Stimulated activated CD8-positive, alpha-beta memory T cell treated with anti-CD3 and anti-CD28 coated beads, Interleukin-4, amount 100 ng/mL, for 4 hours (primary cell): ENCODE data around the gene PRR5.
A peak's percentile ranks its signal among the peaks of the same experiment; 100 is the strongest.
"Not testable (repeated sequence)": the region's sequence is repeated elsewhere in the genome, so short reads cannot be mapped to it uniquely, and the experiment has no call there.

ENCODE experiments used
- DNase-seq, 2 donors: peaks; one replicate each; pipeline ENCODE4 v3.0.0-alpha.2; 2020; ENCODE audit warnings: low read depth in 2 of 2, low spot score in 1 of 2

PRR5 gene

DNA sequence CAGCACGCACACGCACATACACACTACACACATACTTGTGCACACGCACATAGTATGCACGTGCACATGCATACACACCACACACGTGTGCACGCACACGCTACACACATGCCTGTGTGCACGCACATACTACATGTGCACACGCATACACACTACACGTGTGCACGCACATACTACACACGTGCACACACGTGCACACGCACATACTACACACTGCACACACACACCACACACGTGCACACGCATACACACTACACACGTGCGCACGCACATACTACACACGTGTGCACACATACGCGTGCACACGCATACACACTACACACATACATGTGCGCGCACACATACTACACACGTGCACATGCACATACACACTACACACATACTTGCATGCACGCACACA, 30.7 kb downstream of the PRR5 start:
- DNase-seq, result no peak

DNA sequence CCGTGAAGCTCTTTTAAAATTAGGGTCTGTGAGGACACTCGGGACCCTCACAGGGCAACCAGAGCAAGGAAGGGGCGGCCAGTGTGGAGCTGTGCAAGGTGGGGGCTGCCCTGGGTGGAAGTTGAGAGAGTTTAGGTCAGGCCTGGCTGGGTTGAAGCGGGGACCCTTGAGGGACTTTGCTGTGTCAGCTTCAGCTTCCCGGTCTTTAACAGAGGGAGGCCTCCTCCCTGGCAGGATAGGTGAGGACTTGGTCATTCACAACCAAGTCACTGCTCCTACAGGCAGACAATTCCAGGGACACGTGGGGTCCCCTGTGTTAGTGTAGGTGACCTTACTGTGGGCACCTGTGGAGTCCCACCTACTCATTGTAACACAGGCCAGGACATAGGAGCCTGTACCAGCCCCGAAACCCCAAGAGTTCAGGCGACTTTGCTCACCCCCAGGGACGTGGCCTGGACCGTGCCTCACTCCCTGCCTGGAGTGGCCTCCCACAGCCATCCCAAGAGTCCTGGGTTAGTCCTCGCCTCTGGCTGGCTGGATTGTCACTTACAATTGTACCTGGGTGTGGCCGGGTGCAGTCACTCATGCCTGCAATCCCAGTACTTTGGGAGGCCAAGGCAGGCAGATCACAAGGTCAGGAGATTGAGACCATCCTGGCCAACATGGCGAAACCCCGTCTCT, 31.6 kb downstream of the PRR5 start:
- DNase-seq, result no peak

DNA sequence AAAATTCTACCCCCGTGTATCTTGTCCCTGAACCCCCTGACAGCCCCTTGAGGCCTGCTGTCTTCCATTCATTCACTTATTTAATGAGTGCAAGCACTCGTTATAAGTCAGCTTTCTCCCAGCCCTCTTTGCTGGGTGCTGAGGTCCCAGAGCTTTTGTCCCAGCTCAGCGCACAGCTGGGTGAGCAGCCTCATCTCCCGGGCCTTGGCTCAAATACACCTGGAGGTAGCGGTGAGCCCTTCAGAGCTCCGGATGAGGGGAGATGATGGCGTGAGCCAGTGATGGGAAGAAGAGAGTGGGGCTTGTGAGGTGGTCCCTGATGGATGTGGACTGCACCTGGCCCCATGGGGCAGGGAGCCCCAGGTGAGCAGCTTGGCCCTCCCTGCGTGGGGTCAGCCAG, 32.3 kb downstream of the PRR5 start:
- DNase-seq, result no peak

DNA sequence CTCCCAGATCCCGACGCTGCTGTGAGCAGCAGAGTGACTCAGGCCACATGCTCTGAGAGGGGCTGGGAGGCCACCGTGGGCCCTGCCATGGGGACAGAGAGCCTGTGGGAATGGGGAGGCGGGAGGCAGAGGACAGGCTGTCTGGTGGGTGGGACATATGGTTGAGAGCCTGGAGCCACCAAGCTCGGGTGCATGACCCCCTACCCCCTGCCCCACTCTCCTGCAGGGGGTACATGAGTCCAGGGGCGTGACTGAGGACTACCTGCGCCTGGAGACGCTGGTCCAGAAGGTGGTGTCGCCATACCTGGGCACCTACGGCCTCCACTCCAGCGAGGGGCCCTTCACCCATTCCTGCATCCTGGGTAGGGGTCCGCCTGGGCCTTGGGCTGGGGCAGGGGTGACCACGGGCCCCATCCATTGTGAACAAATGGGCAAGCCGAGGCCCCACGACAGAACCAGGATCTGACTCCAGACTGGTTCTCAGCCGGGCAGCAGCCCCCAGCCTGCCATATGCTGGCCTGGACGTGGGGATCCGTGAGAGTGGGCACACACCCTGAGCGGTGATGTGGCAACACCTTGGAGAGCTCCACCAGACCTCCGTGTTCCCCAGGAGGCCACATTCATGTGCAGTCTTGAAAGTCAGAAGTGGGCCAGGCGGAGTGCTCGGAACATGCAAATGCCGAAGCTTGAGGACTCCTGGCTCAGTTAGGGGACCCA, 33.0 kb downstream of the PRR5 start:
- DNase-seq, result no peak

DNA sequence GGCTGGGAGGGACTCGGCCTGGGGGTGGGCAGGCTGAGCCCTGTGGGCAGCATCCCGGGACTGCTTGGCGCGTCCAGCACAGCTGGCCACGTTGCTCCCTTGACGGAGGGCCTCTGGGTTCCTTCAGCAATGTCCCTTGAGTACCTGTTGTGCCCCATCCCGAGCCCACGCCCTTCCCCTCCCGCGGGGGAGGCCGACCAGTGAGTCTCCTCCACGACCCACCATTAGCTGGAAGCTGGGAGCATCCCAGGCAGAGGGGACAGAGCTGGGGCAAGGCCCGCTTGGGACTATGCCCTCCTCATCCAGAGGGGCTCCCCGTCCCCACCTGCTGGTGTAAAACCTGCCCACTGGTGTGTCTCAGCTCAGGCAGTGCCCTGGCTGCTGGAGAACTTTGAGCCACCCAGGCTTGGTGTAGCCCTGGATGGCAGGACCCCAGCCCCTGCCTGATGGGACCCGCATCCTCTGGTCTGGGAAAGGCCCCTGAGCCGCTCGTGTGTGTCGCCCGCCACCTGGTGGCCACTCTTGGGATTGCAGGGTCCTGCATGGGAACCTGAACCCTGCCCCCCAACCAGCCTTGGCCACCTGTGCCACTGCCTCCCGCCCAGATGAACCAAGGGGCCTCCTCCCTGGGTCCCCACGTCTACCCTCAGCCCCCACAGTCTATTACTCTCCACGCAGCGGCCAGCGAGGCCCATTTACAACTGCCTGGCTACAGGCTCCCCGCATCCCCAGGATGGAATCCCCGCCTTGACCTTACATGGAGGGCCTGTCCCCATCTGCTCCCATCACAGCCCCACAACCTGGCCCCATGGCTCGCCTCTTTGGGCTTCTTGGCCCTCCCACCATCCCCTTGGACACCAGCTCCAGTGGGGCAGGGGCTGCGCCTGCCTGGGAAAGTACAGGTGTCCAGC, 33.8 kb downstream of the PRR5 start:
- peak; percentile 57 to 86 for DNase-seq

DNA sequence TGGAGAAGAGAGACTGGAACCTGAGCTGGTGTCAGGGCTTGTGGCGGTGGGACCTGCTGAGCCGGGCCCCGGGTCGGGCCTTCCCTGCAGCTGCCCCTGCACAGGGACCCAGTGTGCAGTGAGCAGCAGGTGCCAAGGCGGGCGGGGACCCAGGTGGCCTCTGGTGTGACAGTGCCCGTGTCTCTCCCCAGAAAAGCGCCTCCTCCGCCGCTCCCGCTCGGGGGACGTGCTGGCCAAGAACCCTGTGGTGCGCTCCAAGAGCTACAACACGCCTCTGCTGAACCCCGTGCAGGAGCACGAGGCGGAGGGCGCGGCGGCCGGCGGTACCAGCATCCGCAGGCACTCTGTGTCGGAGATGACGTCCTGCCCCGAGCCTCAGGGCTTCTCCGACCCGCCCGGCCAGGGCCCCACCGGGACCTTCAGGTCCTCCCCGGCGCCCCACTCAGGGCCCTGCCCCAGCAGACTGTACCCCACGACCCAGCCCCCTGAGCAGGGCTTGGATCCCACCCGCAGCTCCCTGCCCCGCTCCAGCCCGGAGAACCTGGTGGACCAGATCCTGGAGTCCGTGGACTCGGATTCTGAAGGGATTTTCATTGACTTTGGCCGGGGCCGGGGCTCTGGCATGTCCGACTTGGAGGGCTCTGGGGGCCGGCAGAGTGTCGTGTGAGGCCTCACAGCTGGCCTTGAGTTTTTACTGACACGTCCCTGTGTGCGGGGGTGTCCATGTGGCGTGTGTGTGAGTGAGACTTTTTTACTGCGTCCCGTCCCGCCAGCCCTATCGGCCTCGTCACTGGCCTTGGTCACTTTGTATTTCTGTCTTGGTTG, 34.8 kb downstream of the PRR5 start:
- no peak for DNase-seq

DNA sequence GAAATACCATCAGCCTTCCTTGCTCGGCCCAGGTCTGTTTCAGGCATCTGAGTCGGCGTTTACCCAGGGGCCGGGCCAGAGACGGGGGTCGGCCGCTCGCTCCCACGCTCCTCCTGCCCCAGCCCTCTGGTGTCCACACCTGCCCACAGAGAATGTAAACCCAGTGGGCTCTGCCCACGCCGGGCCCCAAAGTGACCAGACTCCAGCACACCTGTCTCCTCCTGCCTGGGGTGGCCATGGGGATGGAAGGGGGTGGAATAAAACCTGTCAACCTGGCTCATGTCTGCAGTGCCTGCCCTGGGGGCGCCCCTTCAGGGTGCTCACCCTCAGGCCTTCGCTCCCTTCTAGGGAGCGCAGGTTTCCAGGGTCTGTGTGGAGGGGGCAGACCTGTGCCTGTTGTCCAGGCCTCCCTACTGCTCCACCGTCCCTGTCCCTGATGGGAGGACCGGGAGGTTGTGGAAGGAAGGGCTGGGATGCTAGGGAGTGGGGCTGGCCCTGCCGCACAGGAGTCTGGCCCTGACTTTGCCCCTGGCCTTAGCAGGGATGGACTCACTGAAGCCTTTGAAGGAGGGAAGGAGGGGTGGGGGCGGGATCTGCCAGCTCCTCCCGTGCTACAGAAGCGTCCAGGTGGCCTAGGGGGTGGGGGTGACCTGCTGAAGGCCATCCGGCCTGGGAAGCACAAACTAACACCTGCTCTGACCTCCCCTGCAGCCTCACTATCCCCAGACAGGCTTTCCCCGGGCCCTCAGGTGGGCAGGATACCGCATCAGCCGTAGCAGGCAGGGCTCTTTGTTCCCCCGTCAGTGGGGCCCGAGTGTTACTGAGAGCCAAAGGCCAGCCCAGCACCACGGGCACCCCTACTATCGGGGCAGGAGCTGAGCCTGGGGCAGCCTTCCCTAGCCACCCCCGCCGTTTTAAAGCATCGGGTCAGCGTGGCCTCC, 35.7 kb downstream of the PRR5 start:
- DNase-seq, result no peak

DNA sequence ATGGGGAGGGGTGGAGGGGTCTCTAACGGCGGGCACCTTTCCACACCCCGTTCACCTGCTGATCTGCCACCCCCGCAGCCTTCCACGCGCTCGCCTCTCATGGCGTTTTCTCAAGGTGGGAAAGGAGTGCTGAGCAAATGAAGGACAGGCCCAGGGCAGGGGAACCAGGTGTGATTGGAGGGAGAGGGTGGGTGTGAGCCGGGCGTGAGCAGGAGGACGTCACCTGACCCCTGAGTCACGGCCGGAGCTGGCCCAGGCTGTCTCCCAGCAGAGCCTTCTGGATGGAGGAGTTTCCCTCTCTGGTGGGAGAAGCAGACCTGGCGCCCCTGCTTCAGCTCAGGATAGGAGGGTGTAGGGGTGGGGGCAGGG, 36.3 kb downstream of the PRR5 start:
- DNase-seq, result no peak

DNA sequence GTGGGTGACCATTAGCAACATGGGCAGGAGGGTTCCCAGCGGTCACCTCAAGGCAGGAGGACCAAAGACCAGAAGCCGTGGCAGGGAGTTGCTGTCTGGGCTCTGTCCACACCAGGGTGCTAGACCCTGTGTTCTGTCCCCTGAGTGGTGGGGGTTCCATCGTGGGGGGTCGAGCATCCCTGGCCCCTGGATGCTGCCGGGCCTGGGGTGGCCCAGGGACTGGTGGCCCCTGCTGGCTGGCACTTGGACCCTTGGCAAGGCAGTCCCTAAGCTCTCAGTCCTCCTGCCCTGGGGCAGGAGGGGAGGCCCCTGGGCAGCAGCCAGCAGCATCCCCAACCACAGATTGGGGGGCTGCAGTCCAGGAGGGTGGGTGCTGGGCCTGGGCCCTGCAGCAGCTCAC, 37.0 kb downstream of the PRR5 start:
- no peak for DNase-seq

DNA sequence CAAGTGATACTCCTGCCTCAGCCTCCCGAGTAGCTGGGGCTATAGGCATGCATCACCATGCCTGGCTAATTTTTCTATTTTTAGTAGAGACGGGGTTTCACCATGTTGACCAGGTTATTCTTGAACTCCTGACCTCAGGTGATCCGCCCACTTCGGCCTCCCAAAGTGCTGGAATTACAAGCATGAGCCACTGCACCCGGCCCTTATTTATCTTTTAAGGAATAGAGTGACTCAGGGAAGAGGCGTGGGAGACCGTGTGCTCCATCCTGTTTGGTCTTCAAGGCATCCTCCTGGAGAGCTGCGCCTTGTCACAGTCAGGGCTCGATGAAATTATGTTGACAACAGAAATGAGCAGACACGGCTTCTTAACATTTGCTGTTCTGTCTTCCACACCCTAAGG, 37.7 kb downstream of the PRR5 start:
- DNase-seq, result not testable (repeated sequence)

DNA sequence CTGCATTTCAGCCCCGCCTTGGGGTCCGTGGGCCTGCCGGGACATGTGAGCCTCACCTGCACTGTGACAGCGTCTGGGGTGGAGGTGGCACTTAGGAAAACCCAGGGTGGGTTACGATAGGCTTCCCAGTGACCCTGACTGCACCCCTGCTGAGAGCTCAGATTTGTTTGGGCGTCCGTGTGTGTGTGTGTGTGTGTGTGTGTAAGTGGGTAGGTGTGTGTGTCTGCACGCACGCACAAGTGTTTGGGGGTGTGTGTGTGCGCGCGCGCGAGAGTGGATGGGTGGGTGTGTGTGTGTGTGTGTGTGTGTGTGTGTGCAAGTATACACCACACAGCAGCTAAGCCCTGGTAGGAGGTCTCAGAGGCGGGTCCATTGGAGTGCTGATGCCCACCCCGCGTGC, 38.3 kb downstream of the PRR5 start:
- no peak for DNase-seq

DNA sequence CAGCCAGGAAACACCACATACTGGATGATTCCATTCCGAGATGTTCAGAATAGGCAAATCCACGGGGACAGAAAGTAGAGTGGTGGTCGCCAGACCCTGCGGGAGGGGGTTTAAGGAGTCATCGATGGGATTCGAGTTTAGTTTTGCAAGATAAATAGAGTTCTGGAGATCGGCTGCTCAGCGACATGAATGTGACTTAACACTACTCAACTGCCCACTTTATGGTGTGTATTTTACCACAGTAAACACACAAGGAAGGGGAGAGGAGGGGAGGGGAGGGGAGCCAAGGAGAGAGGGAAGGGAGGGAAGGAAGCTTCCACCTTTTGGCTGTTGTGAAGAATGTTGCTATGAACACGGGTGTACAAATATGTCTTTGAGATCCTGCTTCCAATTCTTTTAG, 39.9 kb downstream of the PRR5 start:
- DNase-seq, result no peak

DNA sequence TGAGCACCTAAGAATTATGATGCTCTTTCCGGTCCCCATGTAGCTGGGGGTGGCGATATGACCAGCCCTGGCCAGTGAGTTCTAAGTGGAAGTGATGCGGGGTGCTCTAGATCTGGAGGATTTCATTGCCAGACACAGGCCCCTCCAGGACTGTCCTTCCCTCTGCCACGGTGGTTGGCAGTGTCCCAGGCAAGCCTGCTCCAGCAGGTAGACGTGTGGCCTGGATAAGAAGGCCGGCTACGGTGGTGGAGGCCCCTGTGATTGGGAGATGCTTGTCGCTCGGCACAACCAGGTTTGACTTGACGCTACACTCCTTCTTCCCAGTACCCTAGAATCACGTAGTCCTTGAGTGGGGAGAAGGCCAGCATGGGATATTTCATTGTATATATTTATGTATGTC, 41.2 kb downstream of the PRR5 start:
- no peak for DNase-seq

DNA sequence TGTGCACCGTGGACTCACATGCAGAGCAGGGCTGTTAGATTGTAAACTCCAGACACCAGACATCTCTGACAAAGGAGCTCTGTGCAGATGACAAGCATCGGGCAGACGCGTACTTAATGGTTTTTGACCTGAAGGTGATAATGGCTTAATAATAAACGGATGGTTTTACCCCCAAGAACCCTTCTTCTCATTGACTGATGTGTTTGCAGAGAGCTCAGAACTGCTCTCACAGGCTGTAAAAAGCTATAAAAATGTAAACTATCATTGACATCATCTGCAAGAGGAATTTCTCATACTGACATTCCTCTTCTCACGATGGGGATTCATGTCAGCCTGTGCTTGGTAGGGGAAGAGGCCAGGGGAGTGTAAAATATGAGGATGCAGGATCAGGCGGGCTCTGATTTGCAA, 41.8 kb downstream of the PRR5 start:
- no peak for DNase-seq

DNA sequence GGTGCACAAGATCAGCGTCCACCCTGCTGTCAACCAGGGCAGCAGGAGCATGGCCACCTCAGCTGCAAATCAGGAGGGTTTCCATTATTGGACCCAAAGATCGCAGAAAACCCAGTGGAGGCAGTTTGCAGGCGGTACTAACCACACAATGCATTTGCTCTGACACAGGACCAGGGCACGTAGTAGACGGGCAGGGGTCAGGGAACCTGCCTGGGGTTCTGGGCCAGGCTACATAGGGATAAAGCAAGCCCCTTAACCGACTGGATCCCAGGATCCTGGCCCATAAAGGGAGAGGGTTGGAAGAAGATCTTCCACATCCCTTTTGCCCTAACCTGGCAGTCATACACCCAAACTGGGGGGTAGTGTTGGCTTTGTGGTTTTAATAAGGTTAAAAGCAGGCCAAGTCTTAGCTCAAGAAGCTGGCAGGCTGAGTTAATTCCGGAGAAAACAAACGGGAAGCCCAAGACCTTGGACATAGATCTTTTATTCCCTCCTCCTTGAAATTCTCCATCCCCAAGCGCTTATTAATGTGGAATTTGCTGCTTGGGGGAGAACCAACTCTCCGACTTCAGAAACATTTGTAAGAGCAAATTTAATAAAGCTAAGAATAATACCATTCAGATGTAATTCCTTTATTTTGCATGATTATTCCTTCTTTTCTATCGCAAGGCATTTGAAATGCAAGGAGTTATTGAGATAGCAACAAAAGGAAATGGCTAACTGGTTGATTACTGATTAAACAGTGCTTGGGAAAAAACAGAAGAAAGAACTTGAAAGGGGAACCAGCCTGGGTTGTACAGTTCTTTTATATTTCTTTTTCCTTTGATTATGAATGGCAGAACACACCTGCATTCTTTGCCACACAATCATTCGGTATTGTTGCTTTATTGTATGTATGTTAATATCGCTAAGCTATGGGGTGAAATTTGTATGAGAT, 44.1 kb downstream of the PRR5 start:
- no peak for DNase-seq

DNA sequence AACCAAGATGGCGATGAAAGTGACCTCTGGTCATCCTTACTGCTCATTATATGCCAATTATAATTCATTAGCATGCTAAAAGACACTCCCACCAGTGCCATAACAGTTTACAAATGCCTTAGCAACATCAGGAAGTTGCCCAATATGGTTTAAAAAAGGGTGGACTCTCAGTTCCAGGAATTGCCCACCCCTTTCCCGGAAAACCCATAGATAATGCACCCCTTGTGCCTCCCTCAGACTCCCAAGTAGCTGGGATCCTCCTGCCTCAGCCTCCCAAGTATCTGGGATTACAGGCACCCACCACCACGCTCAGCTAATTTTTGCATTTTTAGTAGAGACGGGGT, 45.8 kb downstream of the PRR5 start:
- DNase-seq, result not testable (repeated sequence)

DNA sequence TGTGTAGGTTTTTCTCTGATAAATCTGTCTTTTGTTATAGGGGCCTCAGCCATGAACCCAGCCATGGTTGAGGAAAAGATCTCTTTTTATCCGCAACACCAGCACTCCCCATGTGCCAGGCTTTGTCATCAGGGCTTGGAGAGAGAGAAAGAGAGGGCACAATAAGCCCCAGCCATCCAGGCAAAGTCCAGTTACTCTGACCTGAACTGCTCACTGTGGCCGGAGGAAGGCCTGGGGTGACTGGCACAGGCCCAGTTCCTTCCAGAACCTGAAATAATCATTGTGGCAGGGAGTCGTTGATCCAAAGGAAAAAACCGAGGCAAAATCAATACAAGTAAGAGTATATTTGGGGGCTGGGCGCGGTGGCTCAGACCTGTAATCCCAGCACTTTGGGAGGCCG, 46.5 kb downstream of the PRR5 start:
- DNase-seq, result no peak

DNA sequence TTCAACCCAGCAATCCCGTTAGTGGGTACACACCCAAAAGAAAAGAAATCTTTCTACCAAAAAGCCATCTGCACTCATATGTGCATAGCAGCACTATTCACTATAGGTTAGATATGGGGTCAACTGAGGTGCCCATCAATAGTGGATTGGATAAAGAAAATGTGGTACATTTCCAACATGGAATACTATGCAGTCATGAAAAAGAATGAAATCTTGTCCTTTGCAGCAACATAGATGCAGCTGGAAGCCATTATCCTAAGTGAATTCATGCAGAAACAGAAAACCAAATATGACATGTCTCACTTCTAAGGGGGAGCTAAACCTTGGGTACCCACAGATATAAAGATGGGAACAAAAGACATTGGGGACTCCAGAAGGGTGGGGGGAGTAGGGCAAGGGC, 48.5 kb downstream of the PRR5 start:
- no peak for DNase-seq
